Measurements from ENCODE around the gene DCTD.

- TF ChIP-seq POLR2AphosphoS5 (IDR thresholded peaks at IDR 0.05; ENCODE audit: low read depth, low read length) = peak; percentile 68
- no peak for TF ChIP-seq POU2F2 (IDR thresholded peaks at IDR 0.05; ENCODE audit: low read depth, low read length)
- TF ChIP-seq POLR2A (IDR thresholded peaks at IDR 0.05; ENCODE audit: low read depth, low read length) = no peak; the same call in 1 of the 2 replicates
- TF ChIP-seq SPI1 (IDR thresholded peaks at IDR 0.05; ENCODE audit: low read depth, low read length) = no peak
- no peak for TF ChIP-seq TAF1 (IDR thresholded peaks at IDR 0.05; ENCODE audit: low read depth, low read length)
Measured at GRCh38 chr4:182916483-182917181, 554 bp downstream of the DCTD start.

Data from GM12891 (cell line).